GM11168 (cell line): ENCODE measurements around the gene RAX.

Experiments used
- in situ Hi-C: fragments of 300-500 bp; cut with MboI; formaldehyde crosslinking; loops from one replicate; pipeline ENCODE4 v1.12.0; 2022; ENCODE audit warnings: low sequenced_read_pairs; ENCODE audit not compliant: unreplicated experiment

Gene RAX

DNA sequence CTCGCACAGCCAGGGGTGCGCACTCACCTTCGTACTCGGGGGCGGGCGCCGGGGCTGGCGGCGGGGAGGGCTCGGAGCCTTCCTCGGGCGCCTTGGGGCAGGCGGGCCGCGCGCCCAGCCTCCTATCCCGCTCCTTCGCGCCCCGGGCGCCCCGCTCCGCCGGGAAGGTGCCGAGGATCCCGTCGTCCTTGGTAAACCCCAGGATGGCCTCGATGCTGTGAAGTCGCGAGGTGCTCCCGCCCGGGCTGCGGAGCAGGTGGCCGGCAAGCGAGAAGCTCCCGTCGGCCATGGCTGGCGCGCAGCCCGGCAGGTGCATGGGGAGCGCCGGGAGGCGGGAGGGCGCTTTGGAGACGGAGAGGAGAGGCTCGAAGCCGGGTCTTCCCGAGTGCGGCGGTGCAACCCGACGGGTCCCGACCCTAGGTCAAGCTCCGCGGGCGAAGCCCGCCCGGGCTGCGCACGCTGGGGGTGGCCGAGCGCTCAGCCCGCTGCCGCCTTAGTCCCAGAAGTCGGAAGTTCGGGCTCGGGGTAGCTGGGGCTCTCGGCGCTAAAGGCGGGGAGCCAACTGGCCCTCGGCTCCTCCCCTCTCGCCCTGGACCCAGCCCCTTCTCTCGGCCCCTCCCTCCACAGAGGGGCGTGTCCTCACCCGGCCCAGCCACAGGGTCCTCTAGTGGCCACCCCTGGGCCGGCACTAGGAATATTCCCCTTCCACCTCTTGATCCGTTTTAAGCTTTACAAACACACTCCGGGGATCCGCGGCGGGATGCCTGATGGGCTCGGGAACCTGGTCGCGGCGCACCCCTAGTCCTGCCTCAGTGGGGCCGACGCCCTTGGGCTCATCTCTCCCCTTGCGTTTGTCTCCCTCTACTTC is at the start of gene RAX:
TSS of gene RAX (minus strand) at position 564 of the 868 bp plus-strand sequence. CDS start at position 316, 248 bp downstream.
- in situ Hi-C loops = no loop called here

DNA sequence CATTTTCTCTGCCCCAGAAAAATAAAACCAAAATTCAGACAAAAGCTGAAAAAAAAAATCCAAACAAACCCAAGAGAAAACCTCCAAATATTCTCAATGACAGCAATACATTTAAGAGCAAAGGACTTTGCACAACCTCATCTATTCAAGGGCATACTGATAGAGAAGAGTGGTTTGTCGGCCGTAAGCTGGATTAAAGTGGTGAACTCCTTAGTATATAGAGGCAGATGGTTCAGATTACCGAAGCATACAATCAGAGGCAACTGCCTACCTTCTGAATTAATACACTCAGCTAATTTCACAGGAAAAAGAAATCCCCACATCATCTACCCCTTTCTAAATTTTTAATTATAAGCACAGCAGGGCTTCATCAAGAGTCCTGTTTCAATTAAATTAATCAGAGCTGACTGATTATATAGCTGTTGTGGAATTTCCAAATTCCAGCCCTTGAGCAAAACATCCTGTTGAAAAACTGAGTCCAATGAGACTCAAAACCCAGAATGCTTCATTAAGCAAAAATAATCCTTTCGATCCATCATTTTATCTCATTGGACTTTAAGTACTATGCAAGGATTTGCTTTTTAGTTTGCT is 45.3 kb upstream of the RAX start, which contains the start of gene CPLX4:
TSS of gene CPLX4 (minus strand) at position 190 of the 591 bp plus-strand sequence. CDS start at position 3, 187 bp downstream.
- in situ Hi-C loops = no loop called here

DNA sequence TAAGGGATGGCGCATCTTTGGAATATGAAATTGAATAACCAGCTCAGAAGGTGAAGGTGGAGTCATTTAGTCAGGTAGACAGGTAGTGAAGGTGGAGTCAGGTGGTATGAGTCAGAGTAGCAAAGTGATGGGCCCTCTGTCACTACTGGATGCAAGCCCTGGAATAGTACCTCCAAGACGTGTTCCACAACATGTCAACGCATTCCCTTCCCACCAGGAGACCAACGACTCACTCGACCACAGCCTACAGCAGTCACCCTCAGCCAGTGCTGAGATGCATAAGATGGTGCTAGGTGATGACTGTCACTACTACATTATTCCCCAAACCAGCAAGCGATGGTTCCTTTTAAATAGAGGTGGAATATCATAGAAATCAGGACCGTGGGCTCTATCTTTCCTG is 38.4 kb upstream of the RAX start:
- in situ Hi-C loops = loop anchor here (5.0 kb wide), 1 partner anchor 81 kb away; no protein-coding TSS in a partner anchor

DNA sequence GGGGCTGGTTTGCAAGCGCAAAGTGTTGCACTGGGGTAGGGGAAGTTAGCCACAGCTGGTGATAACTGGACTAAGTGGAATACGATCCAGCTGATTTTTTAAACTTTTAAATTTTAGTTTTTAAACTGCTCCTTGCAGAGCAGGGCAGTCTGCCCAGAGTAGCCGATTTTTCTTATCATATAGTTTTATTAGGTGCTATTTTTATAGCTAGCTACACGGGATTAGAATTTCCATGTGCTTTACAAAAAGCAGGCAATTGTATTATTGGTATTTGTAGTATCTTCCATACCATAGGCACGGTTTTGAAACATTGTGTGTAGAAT is 35.6 kb upstream of the RAX start:
- in situ Hi-C loops = no loop called here

DNA sequence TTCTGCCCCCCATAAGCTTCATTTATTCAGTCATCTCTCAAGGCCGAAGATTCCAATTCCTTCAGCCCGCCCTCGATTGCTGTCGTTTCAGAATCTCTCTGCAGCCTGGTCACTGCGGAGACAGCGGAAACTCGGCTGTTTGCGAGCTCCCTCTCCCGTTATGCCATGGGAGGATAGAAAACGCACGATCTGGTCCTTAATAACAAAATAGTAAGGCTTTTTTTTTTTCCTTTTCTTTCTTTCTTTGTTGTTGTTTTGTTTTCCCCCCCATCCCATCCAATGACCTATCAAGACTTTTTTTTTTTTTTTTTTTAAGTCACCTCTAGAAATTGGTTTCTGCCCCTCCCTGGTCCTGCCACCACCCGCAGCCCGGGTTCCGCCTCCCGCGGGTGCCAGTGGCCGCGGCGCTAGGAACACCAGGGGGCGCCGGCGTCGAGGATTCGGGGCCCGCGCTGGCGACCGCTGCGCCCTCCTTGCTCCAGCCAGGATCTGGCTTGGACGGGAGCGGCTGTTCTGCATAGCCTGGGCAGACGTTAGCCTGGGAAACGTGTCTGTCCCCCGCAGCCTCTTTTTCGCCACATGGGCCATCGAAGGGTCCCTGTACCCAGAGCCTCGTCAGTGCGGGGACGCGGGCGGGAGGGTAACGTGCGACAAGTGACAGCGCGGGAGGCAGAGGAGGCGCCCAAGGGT is 35.1 kb upstream of the RAX start:
- in situ Hi-C loops = no loop called here

DNA sequence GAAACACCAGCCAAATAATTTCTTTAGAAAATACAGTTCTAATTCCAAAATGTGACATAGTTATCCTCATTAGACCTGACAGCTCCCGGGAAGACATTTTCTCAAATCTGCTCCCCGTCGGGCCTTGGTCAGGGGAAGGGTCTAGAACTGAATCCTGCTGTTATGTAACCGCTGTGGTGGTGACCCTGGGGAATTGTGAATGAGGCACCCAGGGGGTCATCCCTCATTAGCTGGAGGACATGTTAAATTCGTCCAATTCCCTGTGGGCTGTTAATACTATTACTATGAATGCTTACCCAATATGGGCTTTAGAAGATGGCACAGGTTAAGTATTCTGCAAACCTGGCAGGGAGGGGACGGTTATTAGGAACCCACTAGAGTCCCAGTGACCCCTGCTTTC is 33.4 kb upstream of the RAX start:
- in situ Hi-C loops = no loop called here

DNA sequence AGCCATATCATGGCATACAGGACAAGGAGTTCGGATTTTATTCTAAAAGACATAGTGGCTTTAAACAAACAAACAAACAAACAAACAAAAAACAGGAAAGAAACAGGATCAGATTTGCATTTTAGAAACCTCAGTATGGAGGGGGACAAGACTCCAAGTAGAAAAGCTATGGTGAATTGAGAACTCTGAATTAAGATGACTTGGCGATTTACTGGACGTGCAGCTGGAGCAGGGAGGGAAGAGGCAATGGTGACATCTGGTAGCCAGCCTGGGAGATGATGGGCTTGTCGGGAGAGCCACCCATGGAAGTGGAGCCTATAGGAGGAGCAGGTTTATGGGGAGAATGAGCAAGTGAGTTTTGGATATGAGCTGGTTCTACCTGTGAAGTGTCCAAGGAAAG is 32.0 kb upstream of the RAX start:
- in situ Hi-C loops = no loop called here

DNA sequence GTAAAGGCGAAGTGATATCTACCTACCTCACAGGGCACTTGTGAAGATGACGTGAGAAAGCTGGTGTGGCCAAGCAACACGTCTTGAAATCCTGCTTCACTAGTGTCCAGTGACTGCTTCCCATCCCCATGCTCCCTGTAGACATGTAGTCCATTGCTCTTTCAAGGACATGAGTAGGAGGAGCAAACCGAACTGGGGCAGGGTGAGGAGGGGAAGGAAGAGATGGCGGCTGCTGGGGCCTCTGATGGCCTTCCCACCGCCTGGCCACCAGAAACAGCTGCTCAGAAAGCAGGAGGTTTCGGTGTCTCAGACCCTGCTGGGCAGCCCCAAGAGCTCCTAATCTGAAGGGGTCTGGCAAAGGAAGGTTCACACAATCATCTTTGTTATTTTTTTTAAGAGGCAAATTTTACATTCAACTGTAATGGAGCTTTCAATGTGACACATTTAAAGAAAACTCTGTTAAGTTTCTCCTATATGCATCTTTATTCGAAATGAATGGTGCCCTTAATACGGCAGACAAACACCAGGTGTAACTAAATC is 30.5 kb upstream of the RAX start:
- in situ Hi-C loops = no loop called here

DNA sequence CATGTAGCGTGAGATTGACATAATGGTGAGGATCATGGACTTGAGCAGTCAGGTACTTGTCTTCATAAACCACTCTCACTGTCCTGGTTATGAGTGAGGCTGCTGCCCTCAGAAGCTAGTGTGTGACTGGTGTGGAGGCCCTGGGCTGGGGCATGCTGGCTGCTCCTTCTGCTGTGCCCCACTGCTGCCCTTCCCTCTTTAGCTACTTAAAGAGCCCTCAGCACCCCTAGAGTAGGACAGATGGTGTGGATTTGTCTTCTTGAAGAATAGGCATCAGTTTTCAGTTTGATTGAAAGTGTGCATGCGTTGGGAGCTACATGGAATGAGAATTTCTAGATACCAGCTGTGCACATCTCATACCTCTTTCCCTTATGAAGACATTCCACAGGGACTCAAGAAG is 29.8 kb upstream of the RAX start:
- in situ Hi-C loops = no loop called here

DNA sequence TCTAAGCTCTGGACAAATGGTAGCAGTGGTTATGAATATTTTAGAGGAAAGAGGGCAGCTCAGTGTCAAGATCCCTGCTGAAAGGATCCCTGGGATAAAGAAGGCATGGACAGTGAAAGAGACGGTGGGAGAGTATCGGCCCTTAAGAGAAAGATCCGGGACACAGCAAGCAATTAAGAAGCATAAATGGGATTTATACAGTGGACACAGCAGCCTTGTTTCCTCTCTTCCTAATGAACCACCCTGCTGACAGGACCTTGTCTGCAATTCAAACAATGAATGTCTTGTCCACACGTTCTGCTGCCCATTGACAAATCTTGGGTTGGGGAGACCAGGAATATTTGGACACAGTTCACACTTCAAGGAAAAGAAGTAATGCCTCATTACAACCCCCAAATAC is 28.7 kb upstream of the RAX start:
- in situ Hi-C loops = no loop called here

DNA sequence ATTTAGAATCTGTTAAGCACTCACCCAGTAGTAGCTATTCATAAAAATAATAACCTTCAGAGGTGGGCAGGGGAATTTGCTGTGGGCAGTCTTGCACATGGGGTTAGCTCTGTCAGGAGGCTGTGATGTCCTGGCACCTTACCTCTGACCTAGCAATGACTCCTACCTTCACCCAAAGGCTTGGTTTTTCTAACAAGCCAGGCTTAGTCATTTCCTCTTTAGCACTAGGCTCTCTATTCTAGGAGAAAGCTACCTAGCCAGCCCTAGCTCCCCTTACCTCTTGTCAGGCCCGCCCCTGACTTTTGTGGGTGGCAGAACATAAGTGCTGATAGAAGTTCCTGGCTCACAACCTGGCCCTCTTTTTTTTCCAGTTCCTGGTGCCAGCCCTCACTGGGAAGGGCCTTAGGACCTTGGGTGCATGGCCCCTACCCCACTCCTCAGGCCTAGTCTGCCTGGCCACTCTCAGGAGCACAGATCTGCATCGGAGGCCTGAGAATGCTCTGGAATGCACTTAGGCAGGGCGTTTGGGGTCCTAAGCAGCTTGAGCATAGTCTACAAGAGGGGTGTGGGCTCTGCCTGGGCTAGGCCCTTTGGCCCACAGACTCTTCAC is 27.5 kb upstream of the RAX start:
- in situ Hi-C loops = no loop called here

DNA sequence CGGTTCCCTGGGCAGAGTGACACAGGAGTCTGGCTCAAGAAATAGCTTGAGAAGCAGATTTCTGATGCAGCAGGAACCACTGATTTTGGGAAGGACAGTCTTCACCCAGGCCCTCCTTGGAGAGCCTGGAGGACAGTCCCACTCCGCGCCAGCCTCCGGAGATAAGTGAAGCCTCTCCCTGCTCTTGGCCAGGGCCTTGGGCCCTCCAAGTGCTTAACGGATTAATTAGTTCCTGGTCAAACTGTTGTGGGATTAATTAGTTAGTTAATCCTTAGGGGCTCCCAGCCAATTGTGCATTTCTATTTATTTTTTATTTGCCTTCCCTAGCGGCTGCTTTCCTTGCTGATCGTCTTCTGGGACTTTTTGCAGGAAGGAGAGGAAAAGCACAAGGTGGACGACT is 25.6 kb upstream of the RAX start:
- in situ Hi-C loops = no loop called here

DNA sequence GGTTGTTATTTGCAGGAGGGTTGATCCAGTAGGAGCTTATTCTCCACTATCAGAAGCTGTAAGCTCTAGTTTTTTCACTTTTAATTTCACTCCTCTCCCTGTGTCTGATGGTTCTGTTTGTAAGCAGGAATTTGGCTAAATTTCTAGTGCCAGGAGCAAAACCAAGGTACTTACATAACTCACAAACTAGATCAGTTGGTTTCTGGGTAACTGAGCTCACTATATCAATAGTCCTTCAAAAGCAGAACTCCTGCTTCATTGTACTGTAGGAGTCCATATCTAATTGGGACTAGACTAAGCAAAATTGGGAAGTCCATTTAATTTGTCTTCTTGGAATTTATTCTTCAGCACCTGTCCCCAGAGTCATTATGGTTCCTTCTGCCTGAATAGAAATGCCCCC is 20.1 kb upstream of the RAX start:
- in situ Hi-C loops = no loop called here

DNA sequence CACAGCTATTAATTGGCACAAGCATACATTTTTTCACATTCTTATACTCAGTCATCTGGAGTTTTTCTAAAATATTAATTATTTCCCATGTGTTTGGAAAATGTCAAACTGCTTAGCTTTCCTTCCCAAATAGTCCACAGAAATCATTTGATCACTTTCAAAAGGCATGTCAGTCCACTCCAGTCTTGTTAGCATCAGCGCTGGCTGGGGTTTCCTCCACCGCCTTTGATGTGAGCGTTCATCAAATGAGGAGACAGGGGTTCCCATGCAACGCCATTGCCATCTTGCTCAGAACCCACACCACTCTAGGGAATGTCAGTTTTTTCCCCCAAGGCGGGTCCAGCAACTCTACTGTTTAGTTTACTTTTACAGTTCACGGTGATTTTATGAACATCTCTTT is 13.1 kb upstream of the RAX start:
- in situ Hi-C loops = no loop called here

DNA sequence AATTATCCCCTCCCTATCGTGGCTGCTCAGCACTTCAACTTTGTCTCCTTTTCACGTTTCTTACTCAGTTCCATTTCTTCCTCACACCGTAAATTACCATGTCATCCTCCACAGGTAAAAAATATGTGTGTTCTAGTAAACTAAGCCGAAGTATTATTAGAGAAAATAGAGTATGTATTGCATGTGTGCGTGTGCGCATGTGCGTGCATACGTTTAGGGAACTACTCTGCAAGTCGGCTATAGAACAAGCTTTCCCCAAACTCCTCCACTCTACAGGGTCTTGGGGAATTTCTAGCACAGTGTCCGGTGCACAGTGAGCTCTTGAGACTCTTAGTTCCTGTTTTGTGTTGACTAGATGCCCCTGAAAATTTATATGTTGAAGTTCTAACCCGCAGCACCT is 9.1 kb upstream of the RAX start:
- in situ Hi-C loops = no loop called here

DNA sequence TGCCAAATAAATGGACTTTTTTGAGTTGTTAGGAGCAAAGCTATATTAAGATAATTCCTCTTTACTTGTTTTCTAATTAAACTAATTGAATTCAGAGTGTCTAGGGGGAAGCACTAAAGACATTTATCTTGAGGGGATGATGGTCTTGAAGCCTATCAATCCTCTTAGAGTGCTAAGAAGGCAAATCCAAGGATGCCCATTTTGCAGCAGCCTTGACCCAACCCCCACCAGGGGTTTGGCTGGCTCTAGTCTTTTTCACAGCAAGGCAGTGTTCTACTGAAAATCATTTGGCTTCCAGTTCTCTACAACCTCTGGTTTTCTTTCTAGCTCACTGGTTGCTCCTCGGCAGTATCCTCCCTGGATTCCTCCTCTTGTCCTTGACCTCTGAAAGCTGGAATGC is 6.5 kb upstream of the RAX start:
- in situ Hi-C loops = no loop called here

DNA sequence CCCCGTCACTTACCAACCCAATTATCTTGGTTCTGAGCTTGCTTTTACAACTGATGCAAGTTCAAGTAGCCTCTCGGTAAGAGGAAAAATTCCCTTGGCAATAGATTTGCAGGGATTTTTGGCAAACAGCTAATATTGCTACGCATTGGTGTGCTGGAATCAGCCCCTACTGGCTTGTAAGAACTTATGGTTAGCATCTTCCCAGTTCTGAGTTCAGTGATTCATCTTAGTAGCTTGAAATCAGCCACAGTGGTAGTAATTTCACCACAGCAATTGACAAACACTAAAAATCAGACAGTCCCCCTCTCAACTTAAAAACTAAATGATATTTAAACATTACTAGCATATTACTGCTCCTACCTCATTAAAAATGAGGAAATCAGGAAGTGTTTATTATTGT is 5.9 kb upstream of the RAX start:
- in situ Hi-C loops = no loop called here

DNA sequence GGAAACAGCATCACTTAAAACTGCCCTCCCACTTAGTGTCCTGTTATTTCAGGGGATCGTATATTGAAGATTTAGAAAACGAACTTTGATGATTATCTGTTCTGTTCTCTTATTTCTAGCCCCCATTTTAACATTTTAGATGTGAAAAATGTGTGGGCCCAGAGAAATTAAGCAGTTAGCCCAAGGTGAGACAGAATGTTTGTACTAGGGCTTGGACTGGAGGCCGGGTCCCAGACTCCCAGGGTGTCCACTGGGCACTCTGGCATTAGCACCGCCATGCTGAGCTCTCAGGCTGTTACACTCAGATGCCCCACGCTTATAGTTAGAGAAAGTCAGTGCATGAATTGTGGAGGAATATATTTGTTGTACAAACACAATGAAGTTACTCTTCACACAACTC is 5.5 kb upstream of the RAX start:
- in situ Hi-C loops = no loop called here

DNA sequence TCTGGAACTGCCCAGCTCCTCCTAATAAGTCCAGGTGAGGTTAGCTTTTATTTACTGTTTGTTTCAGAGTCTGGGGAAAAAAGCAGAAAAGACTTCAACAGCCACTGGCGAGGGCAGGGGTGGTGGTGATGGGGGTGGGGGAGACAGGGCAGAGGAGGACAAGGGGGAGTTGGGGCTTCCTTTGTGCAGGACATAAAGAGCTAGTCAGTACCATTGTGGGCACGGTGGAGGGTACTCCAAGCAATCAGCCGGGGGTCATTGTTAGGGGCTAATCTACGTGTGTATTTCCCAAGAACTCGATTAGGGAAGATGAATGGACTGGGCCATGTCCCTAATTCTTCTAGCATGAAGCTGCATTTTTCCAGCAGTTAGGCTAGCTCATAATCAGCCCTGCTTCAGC is 2.8 kb upstream of the RAX start:
- in situ Hi-C loops = no loop called here

DNA sequence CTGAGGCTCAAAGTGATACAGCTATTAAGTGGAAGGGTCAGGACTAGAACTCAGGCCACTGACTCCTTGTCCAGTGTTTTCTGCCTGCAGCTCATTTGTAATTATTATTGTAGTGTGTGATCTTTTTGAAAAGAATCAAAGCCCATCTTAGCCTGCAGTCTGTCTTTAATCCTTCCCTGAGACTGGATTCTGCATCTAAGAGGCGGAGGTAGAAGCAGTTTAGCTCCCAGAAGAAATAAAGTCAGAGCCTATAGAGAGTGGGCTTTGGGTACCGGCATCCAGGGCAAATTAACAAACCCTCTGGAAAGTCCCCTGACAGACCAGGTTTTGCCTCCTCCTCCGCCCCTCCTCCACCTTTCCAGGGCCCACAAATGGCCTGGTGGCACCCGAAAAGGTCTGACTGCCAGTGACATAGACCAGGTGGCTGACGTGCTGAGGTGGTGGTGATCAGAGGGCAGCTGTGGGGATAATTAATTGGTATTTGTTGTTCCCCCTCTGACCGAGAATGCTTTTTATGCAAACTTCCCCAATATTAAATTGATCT is 2.2 kb upstream of the RAX start:
- in situ Hi-C loops = no loop called here
